K562 (cell line): ENCODE data around the gene KCNMB2.

Source experiments
- EHMT2 ChIP-seq: fragments of 450-650 bp; IDR thresholded peaks from 2 replicates; pipeline ENCODE4 v1.6.1; 2018; ENCODE audit warnings: antibody characterized with exemption
- ELF2 ChIP-seq: fragments of 250-450 bp; sonication (Bioruptor Pico); IDR thresholded peaks from 2 replicates; pipeline ENCODE4 v1.5.0; 2021; ENCODE audit warnings: mild to moderate bottlenecking
- GATA2 ChIP-seq: sonication (generic); formaldehyde crosslinking; IDR thresholded peaks from 2 replicates; pipeline ENCODE4 v1.4.0; 2020; ENCODE audit warnings: mild to moderate bottlenecking, missing genetic modification reagents
- JUND ChIP-seq, 2 experiments: IDR thresholded peaks; 2 replicates in 1 of 2; 3 replicates in 1 of 2; pipeline ENCODE4 v1.6.1; 2011; ENCODE audit warnings: borderline replicate concordance in 2 of 2, low read depth in 2 of 2, low read length in 2 of 2, improper control_type of control experiment in 1 of 2, missing biosample characterization in 1 of 2, missing genetic modification characterization in 1 of 2, missing genetic modification reagents in 1 of 2
- LCOR ChIP-seq: sonication (generic); formaldehyde crosslinking; IDR thresholded peaks from 2 replicates; pipeline ENCODE4 v1.8.0; 2022; ENCODE audit warnings: mild to moderate bottlenecking, missing genetic modification reagents
- SLC30A9 ChIP-seq: fragments of 250-450 bp; sonication (Bioruptor Pico); IDR thresholded peaks from 2 replicates; pipeline ENCODE4 v1.8.0; 2022; ENCODE audit warnings: mild to moderate bottlenecking, moderate library complexity
- U2AF1 ChIP-seq: fragments of 200-400 bp; formaldehyde crosslinking; optimal IDR thresholded peaks from 2 replicates; pipeline ENCODE3; 2017; ENCODE audit warnings: mild to moderate bottlenecking, low read depth, low read length, moderate library complexity
- TF ChIP-seq, protein P1 (sequence below), 3 experiments: IDR thresholded peaks in 2 of 3; conservative IDR thresholded peaks in 1 of 3; 2 replicates each; pipeline ENCODE4 v1.5.1; 2011 to 2012; ENCODE audit warnings: low read length in 3 of 3, mild to moderate bottlenecking in 3 of 3, control low read depth in 2 of 3, improper control_type of control experiment in 1 of 3, inconsistent platforms in 1 of 3, low read depth in 1 of 3, mixed read lengths in 1 of 3, moderate library complexity in 1 of 3; ENCODE audit not compliant: insufficient read depth in 2 of 3

- no peak for TF ChIP-seq LCOR
- no peak for TF ChIP-seq U2AF1
- TF ChIP-seq EHMT2, result no peak
- TF ChIP-seq, protein P1, sequence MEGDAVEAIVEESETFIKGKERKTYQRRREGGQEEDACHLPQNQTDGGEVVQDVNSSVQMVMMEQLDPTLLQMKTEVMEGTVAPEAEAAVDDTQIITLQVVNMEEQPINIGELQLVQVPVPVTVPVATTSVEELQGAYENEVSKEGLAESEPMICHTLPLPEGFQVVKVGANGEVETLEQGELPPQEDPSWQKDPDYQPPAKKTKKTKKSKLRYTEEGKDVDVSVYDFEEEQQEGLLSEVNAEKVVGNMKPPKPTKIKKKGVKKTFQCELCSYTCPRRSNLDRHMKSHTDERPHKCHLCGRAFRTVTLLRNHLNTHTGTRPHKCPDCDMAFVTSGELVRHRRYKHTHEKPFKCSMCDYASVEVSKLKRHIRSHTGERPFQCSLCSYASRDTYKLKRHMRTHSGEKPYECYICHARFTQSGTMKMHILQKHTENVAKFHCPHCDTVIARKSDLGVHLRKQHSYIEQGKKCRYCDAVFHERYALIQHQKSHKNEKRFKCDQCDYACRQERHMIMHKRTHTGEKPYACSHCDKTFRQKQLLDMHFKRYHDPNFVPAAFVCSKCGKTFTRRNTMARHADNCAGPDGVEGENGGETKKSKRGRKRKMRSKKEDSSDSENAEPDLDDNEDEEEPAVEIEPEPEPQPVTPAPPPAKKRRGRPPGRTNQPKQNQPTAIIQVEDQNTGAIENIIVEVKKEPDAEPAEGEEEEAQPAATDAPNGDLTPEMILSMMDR (IDR thresholded peaks at IDR 0.05 in 2 of 3, conservative IDR thresholded peaks at IDR 0.05 in 1 of 3; ENCODE audit: insufficient read depth in 2 of 3, low read depth in 1 of 3, low read length in 3 of 3), result no peak
- TF ChIP-seq JUND (IDR thresholded peaks at IDR 0.05; ENCODE audit: borderline replicate concordance, low read depth, low read length), result no peak
- no peak for TF ChIP-seq JUND (tag; IDR thresholded peaks at IDR 0.05; ENCODE audit: borderline replicate concordance, low read depth, low read length)
- TF ChIP-seq GATA2 (CRISPR knock-in tag), result no peak
- TF ChIP-seq ELF2 (CRISPR knock-in tag), result no peak
- no peak for TF ChIP-seq SLC30A9 (CRISPR knock-in tag)
Observed at GRCh38 chr3:178787960-178788359, 251.7 kb downstream of the KCNMB2 start.
